ENCODE results near the gene IGFL2. TPM values are rescaled to one million over a fixed set of nuclear protein-coding genes. Genes with fewer than 3 reads are reported as not detected.

Gene IGFL2
- total RNA-seq, 2 donors from 2014 or later = 0.84 TPM; not detected in 1

DNA sequence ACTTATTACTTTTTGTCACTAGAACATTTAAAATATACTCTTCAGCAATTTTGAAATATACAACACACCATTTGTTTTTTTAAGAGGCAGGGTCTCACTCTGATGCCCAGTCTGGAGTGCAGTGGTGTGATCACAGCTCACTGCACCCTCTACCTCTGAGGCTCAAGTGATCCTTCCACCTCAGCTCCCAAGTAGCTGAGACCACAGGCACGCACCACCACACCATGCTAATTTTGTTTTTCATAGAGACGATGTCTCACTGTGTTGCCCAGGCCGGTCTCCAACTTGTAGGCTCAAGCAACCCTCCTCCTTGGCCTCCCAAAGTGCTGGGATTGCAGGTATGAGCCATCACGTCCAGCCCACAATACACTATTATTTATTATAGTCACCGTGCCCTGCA, 2.6 kb downstream of the IGFL2 start:
- 89 to 97% methylated on average over 5 of the region's 5 CpGs for WGBS, 2 experiments (ENCODE audit: insufficient coverage in 1 of 2, insufficient read length in 1 of 2)
- H3K27ac ChIP-seq (ENCODE audit: low read depth, low read length) = no peak overlapping the region
- no peaks in the 10 kb centered on the region for H3K9me3 Mint-ChIP-seq

DNA sequence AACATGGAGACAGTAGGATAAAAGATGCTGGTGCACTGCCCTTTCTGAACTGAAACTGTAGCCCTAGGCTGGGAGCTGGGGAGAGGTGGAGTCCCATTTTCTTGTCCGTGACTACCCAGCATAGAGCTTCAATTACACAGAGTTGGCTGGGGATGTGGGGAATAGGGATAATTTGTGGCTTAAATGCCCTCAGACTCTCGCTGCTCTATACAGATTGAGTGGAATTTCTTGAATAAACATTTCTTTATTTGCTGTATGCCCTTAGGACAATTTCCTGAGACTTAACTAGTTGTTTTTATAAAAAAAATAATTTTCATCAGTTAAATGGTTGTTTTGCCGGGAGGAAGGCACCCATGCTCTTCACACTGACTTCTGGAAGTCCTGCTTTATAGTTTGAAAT, 7.2 kb downstream of the IGFL2 start:
- H3K27ac ChIP-seq (ENCODE audit: low read depth, low read length) = no peak overlapping the region
- no peak overlapping the region for H3K4me3 ChIP-seq (ENCODE audit: low read length)
- H3K36me3 Mint-ChIP-seq (ENCODE audit: low read depth) = no peaks in the 10 kb centered on the region
- WGBS, 2 experiments (ENCODE audit: insufficient coverage in 1 of 2, insufficient read length in 1 of 2) = 86 to 95% methylated on average over 1 to 3 of the region's 3 CpGs
- peaks cover 6% of the 10 kb centered on the region for H3K4me1 Mint-ChIP-seq
- no peaks in the 10 kb centered on the region for H3K27me3 ChIP-seq (ENCODE audit: control insufficient read depth, insufficient read depth, low read length, poor library complexity, severe bottlenecking)
- H3K36me3 ChIP-seq (ENCODE audit: control insufficient read depth, insufficient read depth, low read length) = no peaks in the 10 kb centered on the region
- TF ChIP-seq, protein P1, sequence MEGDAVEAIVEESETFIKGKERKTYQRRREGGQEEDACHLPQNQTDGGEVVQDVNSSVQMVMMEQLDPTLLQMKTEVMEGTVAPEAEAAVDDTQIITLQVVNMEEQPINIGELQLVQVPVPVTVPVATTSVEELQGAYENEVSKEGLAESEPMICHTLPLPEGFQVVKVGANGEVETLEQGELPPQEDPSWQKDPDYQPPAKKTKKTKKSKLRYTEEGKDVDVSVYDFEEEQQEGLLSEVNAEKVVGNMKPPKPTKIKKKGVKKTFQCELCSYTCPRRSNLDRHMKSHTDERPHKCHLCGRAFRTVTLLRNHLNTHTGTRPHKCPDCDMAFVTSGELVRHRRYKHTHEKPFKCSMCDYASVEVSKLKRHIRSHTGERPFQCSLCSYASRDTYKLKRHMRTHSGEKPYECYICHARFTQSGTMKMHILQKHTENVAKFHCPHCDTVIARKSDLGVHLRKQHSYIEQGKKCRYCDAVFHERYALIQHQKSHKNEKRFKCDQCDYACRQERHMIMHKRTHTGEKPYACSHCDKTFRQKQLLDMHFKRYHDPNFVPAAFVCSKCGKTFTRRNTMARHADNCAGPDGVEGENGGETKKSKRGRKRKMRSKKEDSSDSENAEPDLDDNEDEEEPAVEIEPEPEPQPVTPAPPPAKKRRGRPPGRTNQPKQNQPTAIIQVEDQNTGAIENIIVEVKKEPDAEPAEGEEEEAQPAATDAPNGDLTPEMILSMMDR (conservative IDR thresholded peaks at IDR 0.05) = no peak
- H3K9me3 ChIP-seq (ENCODE audit: control insufficient read depth, low read length) = no peaks in the 10 kb centered on the region
- no peak for DNase-seq
- H3K27me3 Mint-ChIP-seq (ENCODE audit: insufficient read depth) = peaks cover 2% of the 10 kb centered on the region
- H3K27ac Mint-ChIP-seq = no peak overlapping the region
- no peak overlapping the region for H3K9ac ChIP-seq (ENCODE audit: extremely low read depth, low read length, poor library complexity, severe bottlenecking)
- H3K9me3 Mint-ChIP-seq = no peaks in the 10 kb centered on the region
- no peaks in the 10 kb centered on the region for H3K4me1 ChIP-seq (ENCODE audit: control insufficient read depth, insufficient read depth, low read length)
- H3K4me3 Mint-ChIP-seq = no peak overlapping the region

More for the DNA sequence above, 2.6 kb downstream of the IGFL2 start:
- no peaks in the 10 kb centered on the region for H3K36me3 ChIP-seq (ENCODE audit: control insufficient read depth, insufficient read depth, low read length)
- H3K4me1 ChIP-seq (ENCODE audit: control insufficient read depth, insufficient read depth, low read length) = peaks cover 10% of the 10 kb centered on the region
- no peak for DNase-seq
- peaks cover 22% of the 10 kb centered on the region for H3K4me1 Mint-ChIP-seq
- H3K9ac ChIP-seq (ENCODE audit: extremely low read depth, low read length, poor library complexity, severe bottlenecking) = no peak overlapping the region
- H3K4me3 ChIP-seq (ENCODE audit: low read length) = no peak overlapping the region
- no peak overlapping the region for H3K27ac Mint-ChIP-seq
- peaks cover 9% of the 10 kb centered on the region for H3K27me3 Mint-ChIP-seq (ENCODE audit: insufficient read depth)
- H3K9me3 ChIP-seq (ENCODE audit: control insufficient read depth, low read length) = no peaks in the 10 kb centered on the region
- TF ChIP-seq, protein P1 (conservative IDR thresholded peaks at IDR 0.05) = no peak
- H3K27me3 ChIP-seq (ENCODE audit: control insufficient read depth, insufficient read depth, low read length, poor library complexity, severe bottlenecking) = no peaks in the 10 kb centered on the region
- no peaks in the 10 kb centered on the region for H3K36me3 Mint-ChIP-seq (ENCODE audit: low read depth)
- H3K4me3 Mint-ChIP-seq = no peak overlapping the region

- Mint-ChIP-seq H3K4me1 (peaks cover 6% of the 10 kb centered on the region), H3K27me3 (ENCODE audit: insufficient read depth) (peaks cover 10% of the 10 kb centered on the region), H3K9me3 (peaks cover 28% of the 10 kb centered on the region), H3K27ac (no peak overlapping the region), H3K36me3 (ENCODE audit: low read depth) (no peaks in the 10 kb centered on the region), H3K4me3 (no peak overlapping the region)
- no peaks in the 10 kb centered on the region for H3K36me3 ChIP-seq (ENCODE audit: control insufficient read depth, insufficient read depth, low read length)
- H3K9ac ChIP-seq (ENCODE audit: extremely low read depth, low read length, poor library complexity, severe bottlenecking) = no peak overlapping the region
- DNase-seq = no peak
- no peaks in the 10 kb centered on the region for H3K4me1 ChIP-seq (ENCODE audit: control insufficient read depth, insufficient read depth, low read length)
- no peak overlapping the region for H3K4me3 ChIP-seq (ENCODE audit: low read length)
- TF ChIP-seq, protein P1 (conservative IDR thresholded peaks at IDR 0.05) = no peak
- peaks cover 13% of the 10 kb centered on the region for H3K9me3 ChIP-seq (ENCODE audit: control insufficient read depth, low read length)
- H3K27ac ChIP-seq (ENCODE audit: low read depth, low read length) = no peak overlapping the region
- WGBS, 2 experiments (ENCODE audit: insufficient coverage in 1 of 2, insufficient read length in 1 of 2) = 74 to 77% methylated on average over 3 to 4 of the region's 4 CpGs
- no peaks in the 10 kb centered on the region for H3K27me3 ChIP-seq (ENCODE audit: control insufficient read depth, insufficient read depth, low read length, poor library complexity, severe bottlenecking)
Measured at GRCh38 chr19:46159418-46160232, 11.6 kb downstream of the IGFL2 start.

All from endodermal cell (in vitro differentiated cells).